Measurements from ENCODE around the gene CEP104.

The CEP104 gene

DNA sequence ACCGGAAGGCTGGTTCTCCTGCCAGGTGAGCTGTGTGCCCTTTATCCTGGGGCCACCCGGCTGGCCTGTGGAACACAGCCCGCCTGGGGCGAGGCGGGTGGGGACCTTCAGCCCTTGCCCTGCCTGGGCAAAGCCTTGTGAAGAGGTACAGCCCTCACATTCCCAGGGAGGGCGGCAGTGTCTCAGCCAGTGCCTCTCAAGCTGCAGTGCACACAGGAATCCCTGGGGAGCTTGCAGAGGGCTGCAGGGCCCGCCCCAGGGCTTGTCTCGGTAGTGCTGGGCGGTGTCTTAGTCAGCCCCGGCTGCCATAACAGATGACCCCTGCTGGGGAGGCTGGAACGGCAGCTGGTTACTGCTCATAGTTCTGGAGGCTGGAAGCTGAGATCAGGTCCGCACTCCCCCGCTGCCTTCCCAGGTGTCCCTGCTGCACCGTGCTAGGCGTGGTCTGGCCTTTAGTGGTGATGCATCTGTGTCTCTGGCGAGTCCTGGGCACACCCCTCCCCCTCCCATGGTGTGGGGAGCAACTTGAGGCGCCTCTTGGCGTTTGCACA is 12.8 kb upstream of the CEP104 start:
- DNase-seq (ENCODE audit: insufficient read length, low spot score) (no peak), FAIRE-seq (no peak)

DNA sequence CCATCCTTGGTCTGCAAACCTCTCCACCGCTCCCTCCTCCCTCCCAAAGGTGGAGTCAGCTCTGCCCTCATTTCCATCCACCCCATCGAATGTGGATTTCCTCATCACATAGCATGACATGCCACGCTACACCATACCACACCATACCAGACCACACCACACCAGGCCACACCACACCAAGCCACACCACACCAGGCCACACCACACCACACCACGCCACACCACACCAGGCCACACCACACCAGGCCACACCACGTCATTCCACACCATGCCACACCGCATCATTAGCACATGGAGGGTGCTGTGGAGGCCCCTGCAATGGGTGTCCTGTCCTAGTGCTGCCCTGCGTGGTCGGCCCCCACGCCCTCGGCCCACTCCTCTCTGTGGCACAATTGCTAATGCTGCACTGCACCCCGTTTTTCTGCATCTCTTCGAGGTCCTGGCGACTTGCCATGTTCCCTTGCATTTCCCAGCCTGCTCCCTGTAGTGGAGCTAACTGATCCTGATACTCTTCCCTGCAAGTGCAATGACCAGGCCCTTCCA is 11.5 kb upstream of the CEP104 start:
- FAIRE-seq (peak; percentile 93), DNase-seq (ENCODE audit: insufficient read length, low spot score) (no peak)

DNA sequence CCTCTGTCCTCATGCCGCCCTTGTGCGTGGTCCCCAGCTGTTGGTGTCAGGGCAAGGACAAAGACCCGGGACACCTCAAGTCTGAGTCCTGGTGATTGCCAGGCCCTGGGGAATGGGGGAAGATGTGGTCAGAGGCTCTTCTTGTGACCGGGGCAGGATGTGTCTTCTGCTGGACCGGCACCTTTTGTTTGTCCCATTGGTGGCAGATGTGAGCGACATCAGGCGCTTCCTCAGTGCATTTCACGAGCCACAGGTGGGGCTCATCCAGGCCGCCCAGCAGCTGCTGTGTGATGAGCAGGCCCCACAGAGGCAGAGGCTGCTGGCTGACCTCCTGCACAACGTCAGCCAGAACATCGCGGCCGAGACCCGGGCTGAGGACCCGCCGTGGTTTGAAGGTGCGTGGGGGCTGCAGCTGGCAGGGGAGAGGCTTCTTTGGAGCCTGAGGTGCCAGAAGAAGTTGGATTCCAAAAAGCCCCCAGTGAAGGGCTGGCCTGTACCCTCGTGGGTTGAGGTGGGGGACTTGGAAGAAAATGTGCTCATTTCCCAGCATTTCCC is 8.7 kb upstream of the CEP104 start:
- DNase-seq (ENCODE audit: insufficient read length, low spot score) (no peak), FAIRE-seq (no peak)

DNA sequence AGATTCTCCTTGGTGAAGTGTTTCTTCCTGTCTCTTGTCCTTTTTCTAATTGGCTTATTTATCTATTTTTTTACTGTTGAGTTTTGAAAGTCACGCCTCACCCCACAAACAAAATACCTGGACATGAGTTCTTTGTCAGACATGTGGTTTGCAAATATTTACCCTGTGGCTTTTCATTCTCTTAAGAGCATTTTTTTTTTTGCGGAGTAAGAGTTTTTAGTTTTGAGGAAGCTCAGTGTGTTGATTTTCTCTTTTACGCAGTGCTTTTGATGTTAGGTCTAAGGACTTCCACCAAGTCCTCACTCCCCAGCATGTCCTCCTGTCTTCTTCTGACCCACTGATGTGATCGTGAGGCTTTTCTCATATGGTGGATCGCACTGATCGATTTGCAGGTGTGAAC is 7.9 kb upstream of the CEP104 start:
- DNase-seq (ENCODE audit: insufficient read length, low spot score): no peak

DNA sequence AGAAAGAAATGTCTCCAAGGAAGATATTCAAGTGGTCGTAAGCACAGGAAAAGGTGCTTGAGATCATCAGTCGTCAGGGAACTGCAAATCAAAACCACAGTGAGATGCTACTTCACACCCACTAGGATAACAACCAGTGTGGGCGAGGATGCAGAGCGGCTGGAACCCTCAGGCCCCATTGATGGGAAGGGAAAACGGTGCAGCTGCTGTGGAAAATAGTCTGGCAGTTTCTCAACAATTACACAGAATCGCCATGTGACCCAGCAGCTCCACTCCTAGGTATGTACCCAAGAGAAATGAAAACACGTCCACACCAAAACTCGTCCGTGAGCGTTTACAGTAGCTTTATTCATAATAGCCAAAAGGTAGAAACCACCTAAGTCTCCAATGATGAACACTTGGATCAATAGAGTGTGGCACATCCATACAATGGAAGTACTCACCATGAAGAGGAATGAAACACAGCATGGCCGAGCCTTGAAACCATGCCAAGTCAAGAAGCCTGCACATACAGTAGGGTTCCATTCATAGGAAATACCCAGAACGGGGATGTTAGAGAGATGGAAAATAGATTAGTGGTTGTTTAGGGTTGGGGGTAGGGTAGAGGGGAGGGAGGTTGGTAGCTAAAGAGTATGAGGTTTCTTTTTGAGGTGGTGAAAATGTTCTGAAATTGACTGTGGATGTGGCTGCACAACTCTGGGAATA is 6.4 kb upstream of the CEP104 start:
- FAIRE-seq (no peak), DNase-seq (ENCODE audit: insufficient read length, low spot score) (no peak)

More for the DNA sequence above, 7.9 kb upstream of the CEP104 start:
- no peak for FAIRE-seq

DNA sequence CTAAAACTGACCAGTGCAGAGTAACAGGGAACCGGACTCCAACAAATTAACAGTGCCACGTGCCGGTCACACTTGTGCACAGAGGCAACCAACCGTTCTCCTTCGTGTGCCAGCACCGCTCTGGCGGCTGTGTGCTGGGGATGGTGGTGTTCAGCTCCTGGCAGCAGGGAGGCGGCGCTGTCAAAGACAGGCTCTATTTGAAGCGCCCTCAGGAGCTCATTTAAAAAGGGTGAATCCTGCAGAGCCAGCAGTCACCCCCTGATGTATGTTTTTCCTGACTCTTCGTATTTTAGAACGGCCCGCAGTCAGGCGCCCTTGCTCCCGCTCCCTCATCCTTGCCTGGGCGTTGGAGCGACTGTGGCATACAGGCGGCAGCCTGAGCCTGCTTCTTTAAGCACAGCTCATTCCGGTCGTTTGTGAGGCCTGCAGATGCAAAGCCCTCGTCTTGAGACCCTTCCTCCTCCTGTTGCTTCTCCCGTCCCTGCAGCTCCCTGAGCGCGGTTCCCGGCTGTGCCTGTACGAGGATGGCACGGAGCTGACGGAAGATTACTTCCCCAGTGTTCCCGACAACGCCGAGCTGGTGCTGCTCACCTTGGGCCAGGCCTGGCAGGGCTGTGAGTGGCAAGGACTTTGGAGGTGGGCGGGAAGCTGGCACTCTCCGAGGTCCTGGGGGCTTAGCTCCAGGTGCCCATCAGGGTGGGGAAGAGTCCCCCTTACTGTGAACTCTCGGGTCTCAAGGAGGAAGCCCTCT is 1.4 kb upstream of the CEP104 start:
- FAIRE-seq (no peak), DNase-seq (ENCODE audit: insufficient read length, low spot score) (no peak)

DNA sequence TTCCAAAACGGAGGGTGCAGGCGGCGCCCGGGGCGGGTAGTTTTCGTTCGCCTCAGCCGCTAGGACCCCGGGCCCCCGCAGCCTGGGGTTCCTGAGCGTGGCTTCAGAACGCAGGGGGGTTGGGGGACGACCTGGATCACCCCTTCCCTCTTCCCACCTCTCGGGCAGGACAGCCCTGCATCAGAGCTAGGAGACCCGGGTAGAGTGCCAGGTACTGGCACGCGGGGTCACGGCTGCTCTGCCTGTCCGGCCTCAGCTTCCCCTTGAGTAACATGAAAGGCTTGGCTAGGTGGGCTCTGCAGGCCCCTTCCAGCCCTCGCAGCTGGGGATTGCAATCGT is 749 bp upstream of the CEP104 start:
- FAIRE-seq (no peak), DNase-seq (ENCODE audit: insufficient read length, low spot score) (no peak)

DNA sequence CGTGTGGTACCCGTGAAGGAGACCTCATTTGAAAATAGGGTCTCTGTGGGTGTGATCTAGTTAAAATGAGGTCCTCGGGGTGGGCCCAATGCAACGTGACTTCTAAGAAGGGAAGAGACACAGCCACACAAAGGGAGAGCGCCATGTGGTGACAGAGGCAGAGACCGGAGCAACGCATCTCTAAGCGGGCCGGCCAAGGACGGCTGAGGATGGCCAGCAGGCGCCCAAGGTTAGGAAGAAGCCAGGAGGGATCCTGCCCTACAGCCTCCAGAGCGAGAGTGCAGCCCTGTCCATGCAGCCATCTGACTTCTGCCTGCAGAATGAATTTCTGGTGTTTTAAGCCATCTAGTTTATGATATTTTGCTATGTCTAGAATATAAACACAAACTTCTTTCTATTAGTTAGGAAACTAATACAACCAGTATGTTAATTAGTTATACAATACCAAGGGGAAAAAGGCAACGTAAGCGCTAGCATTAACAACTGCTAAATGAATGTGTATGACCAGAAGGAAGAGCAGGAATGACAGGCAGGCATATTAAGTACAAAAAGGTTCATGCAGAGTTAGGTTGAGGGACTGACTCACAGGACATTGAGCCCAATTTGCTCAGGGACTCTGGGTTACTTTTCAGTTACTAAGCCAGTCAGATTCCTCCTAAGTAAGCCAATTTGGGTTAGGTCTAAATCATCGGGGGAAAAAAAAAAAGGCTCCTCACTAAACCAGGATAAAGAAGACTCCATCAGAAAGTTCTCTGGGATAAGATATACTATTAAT is 4.1 kb downstream of the CEP104 start:
- DNase-seq (ENCODE audit: insufficient read length, low spot score): no peak
- FAIRE-seq: no peak

DNA sequence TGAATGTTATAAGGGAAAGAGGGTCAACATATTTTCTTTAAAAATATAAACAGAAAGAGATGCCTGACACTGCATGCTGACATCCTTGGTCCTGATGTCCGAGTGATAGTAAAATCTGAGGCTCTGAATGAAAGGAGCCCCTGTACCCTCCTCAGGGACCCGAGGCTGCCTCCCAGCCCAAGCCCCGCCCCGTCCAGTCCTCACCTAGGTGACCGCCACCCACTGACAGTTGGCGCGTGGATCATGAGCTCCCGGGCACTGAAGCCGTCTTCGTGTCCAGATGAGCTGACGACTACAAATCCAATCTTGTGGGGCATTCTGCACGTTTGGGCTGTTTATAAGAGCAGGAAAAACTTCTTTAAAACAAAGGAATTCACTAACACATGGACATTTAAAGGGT is 4.9 kb downstream of the CEP104 start:
- no peak for FAIRE-seq
- DNase-seq (ENCODE audit: insufficient read length, low spot score): no peak

DNA sequence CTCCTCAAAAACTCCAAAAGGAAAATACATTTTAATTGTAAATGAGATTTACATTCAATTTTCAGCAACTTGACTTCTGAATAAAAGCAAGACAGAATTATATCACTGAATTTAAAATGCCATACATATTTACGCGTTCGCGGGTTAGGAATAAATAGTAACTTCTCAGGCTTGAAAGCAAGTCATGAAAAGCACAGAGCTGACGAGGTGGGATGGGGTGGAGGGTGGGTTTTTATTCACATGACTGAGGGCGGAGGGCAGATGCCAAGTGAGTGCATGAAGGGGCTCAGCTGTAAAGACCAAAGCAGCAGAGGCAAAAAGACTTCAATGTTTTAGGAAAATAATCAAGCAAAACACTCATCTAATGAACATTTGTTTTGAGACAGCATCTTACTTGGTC is 5.7 kb downstream of the CEP104 start:
- DNase-seq (ENCODE audit: insufficient read length, low spot score): no peak
- FAIRE-seq: no peak

DNA sequence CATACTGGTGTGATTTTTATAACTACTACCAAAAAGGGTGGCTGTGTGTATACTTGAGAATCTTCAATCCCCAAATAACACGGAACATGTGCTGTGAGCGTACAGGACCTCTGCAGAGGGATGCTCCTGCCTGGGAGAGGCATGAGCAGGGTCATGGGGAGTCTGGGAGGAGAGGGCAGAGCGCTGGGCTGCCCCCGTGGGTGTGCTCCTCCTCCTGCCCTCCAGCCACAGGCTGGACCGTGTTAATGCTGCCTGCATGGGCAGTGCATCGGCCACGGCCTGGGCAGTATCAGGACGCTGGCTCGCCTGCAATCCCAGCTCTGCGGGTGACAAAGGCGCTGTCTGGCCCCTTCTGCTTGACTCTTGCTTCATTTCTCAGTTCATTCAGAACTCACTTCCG is 6.2 kb downstream of the CEP104 start:
- no peak for FAIRE-seq
- DNase-seq (ENCODE audit: insufficient read length, low spot score): no peak

DNA sequence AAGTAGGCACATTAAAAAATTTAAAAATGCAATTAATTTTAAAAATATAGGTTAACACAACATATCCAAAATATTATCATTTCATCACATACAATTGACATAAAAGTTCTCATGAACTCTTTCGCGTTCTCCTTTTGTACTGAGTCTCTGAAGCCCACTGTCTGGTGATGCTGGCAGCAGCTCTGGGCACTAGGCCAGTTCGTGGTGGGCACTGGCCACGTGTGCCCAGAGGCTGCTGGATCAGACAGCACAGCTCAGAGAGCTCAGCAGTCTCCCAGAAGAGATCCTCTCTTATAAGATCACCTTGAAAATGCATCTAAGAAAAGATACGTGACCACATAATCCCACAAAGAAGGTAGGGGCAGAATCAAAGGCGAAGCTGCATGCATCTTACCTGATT is 9.9 kb downstream of the CEP104 start:
- FAIRE-seq (no peak), DNase-seq (ENCODE audit: insufficient read length, low spot score) (no peak)

DNA sequence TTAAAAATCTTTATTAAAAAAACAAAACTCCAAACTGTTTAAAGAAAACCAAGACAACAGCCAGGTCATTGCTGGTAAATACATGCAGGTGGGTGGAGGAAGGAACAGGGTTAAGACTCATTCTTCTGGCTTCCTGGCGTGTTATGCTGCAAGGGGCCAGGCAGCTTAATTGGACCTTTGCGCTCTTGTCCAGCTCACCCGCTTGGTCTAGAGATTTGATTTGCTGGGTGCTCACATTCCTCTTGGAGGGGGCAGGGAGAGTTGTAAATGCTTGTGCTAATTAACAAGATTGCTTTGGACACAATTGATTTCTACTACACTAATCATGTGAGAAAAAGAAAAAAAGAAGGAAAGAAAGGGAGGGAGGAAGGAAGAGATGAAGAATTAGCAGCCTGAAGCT is 10.5 kb downstream of the CEP104 start:
- DNase-seq (ENCODE audit: insufficient read length, low spot score): no peak

DNA sequence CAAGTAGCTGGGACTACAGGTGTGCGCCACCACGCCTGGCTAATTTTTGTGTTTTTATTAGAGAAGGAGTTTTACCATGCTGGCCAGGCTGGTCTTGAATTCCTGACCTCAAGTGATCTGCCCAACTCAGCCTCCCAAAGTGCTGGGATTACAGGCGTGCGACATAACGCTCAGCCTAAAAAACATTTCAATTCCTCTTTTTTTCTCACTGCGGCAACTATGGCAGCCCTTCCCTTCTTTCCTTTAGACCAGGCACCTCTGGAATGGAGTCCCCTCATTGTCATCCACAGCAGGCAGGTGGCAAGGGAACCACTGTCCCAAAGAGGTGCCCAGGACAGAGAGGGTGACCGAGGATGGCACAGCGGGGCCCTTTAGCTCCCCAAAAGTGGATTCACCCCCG is 14.1 kb downstream of the CEP104 start:
- DNase-seq (ENCODE audit: insufficient read length, low spot score): no peak
- FAIRE-seq: no peak

More for the DNA sequence above, 10.5 kb downstream of the CEP104 start:
- FAIRE-seq: no peak

DNA sequence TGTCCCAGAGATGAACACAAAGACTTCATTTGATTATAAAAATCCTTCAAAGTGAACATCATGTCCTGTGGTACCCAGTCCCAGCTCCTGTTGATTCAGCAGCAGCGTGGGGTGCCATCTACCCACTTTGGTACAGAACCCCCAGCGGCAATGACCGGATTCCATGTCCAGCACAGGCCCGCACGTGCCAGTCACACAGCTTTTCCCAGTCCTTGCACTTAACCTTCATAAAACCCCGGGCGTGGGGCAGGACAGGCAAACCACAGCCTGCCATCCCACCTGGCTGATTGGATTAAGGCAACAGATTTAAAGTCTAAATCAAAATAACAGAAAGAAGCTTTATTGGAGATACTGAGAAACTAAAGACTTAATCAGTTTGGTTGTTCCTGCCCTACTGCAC is 15.5 kb downstream of the CEP104 start:
- no peak for DNase-seq (ENCODE audit: insufficient read length, low spot score)
- no peak for FAIRE-seq

DNA sequence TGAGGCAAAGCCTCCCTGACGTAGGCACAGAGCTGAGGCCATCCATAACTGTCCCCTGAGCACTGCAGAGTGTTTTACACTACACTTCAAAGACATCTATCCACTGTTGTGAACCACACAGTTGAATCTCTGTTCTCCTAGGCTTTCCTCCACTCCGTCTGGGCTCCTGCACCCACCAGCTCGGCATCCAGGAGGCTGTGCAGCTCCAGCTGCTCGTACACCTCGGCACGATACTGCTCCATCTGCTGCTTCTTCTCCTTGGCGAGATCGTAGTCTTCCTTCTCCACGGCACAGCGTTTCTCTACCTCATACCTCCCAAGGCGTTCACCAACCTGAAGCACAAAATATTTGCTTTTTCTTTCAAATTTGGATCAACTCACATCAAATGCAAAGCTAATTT is 18.2 kb downstream of the CEP104 start:
- FAIRE-seq: no peak

DNA sequence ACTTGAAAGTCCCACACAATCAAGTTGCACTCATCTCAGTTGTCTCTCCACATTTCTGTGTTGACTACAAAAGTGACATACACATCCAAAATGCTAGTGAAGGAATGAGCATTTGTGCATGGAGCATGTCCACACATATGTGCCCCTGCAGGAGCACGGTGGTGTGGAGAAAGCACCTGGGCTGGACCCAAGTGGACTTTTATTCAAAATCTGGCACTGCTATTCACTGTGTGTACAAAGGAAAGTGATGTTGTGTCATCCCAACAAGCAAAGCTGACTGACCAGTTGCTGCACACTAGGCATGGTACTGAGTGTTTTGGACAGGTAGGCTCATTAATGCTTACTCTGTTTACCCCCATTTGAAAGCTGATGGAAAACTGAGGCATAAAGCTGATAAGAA is 19.3 kb downstream of the CEP104 start:
- FAIRE-seq (no peak), DNase-seq (ENCODE audit: insufficient read length, low spot score) (no peak)

More for the DNA sequence above, 18.2 kb downstream of the CEP104 start:
- DNase-seq (ENCODE audit: insufficient read length, low spot score): no peak

DNA sequence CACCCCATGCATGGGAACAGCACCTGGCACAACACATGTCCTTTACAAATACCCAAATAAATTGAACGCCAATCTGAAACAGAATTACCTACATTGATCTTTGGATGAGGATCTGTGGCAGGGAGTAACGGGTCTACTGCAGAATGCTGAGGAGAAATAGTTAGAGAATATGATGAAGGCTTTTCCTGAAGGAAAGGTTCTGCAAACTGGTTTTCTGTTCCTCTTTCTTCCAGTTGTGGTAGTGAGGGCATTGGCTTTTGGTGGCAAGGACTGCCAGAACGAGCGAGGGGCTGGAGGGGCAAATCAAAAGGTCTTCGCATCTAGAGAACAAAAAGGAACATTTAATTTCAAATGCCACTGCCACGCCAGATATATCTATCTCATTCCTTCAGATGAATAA is 19.8 kb downstream of the CEP104 start:
- FAIRE-seq (no peak), DNase-seq (ENCODE audit: insufficient read length, low spot score) (no peak)

DNA sequence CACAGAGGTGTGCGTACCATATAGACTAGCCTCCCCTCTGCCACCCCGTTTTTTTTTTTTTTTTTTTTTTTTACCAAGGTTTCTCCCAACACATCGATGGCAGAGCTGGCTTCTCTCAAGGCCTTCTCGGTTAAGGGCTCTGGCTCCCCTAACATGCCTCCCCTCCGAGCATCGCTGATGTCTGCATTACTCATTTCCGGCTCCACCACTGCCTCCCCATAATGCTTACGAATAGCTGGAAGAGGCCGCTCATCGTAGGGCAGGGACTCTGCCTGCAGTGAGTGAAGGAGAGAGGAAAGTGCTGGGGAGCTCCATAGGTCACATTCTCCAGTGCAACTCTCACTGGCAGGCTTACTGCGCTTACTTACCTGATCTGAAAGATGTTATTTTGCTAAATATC is 20.6 kb downstream of the CEP104 start:
- FAIRE-seq (no peak), DNase-seq (ENCODE audit: insufficient read length, low spot score) (peak; percentile 42)

DNA sequence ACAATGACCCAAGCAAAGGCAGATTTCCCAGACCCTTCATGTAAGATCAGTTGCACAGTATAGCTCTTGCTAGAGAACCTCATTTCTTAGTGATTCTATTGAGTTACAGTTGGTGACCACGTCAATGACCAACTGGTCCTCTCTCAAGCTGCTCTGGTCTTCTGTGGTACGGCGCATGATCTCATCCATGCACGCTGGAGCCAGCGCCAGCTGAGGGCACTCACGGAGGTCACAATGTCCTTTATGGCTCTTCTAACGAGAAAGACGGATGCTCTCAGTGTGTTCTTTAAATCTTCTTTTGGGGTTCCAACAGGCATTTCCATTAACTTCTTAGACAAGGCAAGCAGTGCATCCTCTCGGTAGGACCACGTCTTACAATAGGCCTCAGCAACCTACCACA is 22.3 kb downstream of the CEP104 start:
- DNase-seq (ENCODE audit: insufficient read length, low spot score) (no peak), FAIRE-seq (no peak)

DNA sequence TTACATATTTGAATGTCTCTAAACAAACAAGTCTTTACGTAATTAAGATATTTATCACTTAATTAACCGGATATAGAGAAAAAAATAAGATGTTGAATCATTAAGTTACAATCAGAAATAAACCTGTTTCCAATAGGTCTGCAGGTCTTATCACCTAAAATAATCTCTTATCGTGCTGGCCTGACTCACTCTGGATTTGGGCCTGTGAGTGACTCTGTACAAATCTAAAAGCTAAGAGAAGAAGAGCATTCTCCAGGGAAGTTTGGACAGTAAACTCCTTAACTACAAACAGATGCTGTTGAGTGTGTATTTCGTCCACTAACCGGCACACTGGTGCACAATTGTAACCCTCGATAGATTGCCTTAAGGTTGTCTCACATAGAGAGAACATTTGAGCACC is 25.3 kb downstream of the CEP104 start:
- DNase-seq (ENCODE audit: insufficient read length, low spot score) (no peak), FAIRE-seq (no peak)
